H1 (cell line): ENCODE data around the gene PRR27.

Source experiments
- JUND ChIP-seq: IDR thresholded peaks from 2 replicates; pipeline ENCODE4 v1.6.1; 2011; ENCODE audit warnings: mild to moderate bottlenecking, improper control_type of control experiment, low read length
- KDM4A ChIP-seq: IDR thresholded peaks from one replicate; pipeline ENCODE4 v1.7.1; 2012; ENCODE audit warnings: low read depth, mild to moderate bottlenecking, moderate library complexity, low read length, inconsistent platforms; ENCODE audit not compliant: severe bottlenecking
- MAFK ChIP-seq: IDR thresholded peaks from 2 replicates; pipeline ENCODE4 v1.6.1; 2012; ENCODE audit warnings: low read depth, mild to moderate bottlenecking, improper control_type of control experiment, low read length
- RFX5 ChIP-seq: IDR thresholded peaks from 2 replicates; pipeline ENCODE4 v1.6.1; 2011; ENCODE audit warnings: low read depth, low read length, improper control_type of control experiment, borderline replicate concordance
- SRF ChIP-seq: IDR thresholded peaks from 2 replicates; pipeline ENCODE4 v1.6.1; 2011; ENCODE audit warnings: mild to moderate bottlenecking, low read depth, low read length, moderate library complexity
- TF ChIP-seq, protein P1 (sequence below), 3 experiments: IDR thresholded peaks; 1 replicate in 2 of 3; 2 replicates in 1 of 3; pipeline versions ENCODE4 v1.5.1 to v1.6.1; 2011; ENCODE audit warnings: low read length in 3 of 3, mild to moderate bottlenecking in 3 of 3, inconsistent platforms in 2 of 3, low read depth in 1 of 3, moderate library complexity in 1 of 3; ENCODE audit not compliant: insufficient read depth in 1 of 3; ENCODE audit errors: control extremely low read depth in 1 of 3

DNA sequence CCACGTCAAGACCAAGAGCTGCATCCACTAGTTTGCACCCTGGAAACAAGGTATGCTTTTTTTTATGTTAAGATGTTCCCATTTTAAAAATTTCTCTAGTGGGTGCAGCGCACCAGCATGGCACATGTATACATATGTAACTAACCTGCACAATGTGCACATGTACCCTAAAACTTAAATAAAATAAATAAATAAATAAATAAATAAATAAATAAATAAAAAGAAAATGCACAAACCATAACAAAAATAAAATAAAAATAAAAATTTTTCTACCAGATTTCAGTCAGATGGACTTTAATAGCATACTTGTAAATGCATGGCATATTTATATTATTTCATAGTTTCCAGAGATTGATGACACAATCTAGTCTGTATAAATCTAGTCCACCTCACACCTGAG, 1.9 kb upstream of the PRR27 start:
- TF ChIP-seq SRF, result no peak
- no peak for TF ChIP-seq MAFK
- TF ChIP-seq, protein P1, sequence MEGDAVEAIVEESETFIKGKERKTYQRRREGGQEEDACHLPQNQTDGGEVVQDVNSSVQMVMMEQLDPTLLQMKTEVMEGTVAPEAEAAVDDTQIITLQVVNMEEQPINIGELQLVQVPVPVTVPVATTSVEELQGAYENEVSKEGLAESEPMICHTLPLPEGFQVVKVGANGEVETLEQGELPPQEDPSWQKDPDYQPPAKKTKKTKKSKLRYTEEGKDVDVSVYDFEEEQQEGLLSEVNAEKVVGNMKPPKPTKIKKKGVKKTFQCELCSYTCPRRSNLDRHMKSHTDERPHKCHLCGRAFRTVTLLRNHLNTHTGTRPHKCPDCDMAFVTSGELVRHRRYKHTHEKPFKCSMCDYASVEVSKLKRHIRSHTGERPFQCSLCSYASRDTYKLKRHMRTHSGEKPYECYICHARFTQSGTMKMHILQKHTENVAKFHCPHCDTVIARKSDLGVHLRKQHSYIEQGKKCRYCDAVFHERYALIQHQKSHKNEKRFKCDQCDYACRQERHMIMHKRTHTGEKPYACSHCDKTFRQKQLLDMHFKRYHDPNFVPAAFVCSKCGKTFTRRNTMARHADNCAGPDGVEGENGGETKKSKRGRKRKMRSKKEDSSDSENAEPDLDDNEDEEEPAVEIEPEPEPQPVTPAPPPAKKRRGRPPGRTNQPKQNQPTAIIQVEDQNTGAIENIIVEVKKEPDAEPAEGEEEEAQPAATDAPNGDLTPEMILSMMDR (IDR thresholded peaks at IDR 0.05; ENCODE audit: control extremely low read depth in 1 of 3, insufficient read depth in 1 of 3, low read depth in 1 of 3, low read length in 3 of 3), result no peak
- TF ChIP-seq JUND, result no peak
- TF ChIP-seq RFX5, result no peak
- TF ChIP-seq KDM4A, result no peak
